Measurements from ENCODE around the gene TRUB2.
"Not testable (repeated sequence)": the region's sequence is repeated elsewhere in the genome, so short reads cannot be mapped to it uniquely, and the experiment has no call there.

The TRUB2 gene

DNA sequence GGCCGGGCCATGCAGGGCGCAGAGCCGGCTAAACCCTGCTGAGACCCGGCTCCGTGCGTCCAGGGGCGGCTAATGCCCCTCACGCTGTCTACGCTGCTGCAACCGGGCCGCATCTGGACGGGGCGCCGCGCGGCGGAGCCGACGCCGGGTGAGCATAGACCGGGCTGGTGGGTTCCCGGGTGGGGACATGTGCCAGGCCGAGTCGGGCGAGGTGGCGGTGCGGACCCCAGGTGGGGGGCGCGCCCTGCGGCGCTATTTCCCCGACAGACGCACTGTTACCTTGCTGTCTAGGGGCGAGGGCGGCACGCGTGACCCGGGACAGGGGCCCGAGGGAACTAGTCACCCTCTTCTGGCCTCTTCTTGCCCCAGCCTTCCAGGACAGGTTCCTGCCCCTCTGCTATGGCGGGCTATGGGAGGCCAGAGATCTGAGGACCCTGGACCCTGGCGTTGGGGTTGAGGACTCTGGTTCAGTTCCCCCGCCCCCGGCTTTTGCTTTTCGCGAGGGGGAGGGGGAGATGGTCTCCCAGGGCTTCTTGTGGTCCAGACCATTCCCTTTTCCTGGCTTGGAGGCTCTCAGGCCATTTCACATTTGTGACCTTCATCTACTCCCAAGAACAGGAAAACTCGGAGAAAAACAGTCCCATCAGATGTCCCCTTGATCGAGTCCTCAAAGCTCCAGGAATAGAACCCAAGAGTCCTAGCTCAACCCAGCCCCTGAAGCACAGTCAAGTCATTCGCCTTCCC, 18.6 kb upstream of the TRUB2 start:
- DNase-seq = no peak

DNA sequence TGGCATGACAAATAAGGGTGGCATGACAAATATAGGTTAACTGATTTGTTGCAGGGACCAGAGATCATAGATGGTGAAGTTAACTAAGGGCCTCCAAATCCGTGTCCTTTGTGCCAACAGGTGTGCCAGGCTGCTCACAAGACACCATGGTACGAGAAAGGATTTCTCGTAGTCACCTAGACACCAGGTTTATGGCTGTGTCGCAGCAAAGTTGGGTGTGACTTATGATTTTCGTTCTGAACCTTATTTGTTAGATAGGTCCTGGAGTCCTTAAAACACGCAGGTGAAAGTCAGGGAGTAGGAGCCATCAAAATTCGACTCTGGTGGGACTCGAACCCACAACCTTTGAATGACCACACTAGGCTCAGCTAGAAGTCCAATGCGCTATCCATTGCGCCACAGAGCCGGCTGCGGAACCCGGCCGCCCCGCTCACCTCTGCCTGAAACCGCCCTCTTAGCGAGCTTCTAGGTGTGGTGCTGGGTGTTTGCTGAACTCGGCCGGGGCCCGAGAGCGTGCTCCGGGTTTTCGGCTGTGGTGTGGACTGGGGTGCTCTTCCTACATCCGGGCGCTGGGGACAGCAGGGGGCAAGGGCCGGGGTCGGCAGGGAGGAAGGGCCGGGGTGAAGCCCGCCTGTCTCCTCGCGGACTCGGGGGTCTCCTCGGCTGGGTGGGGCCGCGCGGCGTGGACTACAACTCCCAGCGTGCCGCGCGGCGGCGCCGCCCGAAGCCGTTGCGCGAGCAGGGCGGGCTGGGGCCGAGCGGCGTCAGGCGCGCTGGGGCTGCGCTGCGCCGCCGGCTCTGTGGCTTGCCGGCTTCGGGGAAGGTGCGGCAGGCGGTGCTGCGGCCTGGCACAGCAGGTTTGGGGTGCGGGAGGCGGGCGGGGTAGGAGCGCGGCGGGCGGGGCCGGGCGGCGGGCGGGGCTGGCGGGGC, 17.8 kb upstream of the TRUB2 start, which contains the start of gene SLC27A4:
TSS of gene SLC27A4 (plus strand) at position 767 of the 930 bp plus-strand sequence. CDS start 2,606 bp downstream, outside the sequence.
- peak; percentile 76 for DNase-seq

DNA sequence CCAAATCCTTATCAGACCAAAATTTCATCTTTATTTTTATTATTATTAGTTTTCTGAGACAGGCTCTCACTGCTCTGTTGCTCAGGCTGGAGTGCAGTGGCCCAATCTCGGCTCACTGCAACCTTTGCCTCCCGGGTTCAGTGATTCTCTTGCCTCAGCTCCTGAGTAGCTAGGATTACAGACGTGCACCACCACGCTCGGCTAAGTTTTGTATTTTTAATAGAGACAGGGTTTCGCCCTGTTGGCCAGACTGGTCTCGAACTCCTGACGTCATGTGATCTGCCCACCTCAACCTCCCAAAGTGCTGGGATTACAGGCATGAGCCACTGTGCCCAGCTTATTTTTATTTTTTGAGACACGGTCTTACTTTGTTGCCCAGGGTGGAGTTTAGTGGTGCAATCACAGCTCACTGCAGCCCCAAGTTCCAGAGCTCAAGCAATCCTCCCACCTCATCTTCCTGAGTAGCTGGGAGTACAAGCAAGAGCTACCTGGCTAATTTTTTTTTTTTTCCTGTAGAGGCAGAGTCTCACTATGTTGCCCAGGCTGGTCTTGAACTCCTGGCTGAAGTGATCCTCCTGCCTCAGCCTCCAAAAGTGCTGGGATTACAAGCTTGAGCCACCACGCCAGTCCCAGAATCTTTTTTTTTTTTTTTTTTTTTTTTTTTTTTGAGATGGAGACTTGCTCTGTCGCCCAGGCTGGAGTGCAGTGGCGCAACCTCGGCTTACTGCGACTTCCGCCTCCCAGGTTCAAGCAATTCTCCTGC, 16.8 kb upstream of the TRUB2 start:
- DNase-seq = not testable (repeated sequence)

DNA sequence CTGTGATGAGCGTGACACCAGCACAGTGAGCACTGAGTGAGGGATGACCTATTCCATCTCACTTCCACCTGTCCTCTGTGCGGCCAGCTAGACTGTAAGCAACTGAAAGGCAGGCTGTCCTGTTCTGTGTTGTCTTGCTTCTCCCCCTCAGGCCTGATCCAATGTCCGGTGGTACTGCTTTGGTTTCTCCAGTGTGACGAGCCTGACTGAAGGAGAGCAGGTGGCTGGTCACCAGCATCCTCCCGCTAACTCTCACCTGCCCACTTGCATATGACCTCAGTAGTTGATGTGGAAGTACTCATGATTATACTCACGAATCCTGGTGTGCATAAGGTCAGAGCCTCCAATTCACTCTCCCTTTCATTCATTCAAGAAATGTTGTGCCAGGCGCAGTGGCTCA, 15.7 kb upstream of the TRUB2 start:
- DNase-seq = no peak

DNA sequence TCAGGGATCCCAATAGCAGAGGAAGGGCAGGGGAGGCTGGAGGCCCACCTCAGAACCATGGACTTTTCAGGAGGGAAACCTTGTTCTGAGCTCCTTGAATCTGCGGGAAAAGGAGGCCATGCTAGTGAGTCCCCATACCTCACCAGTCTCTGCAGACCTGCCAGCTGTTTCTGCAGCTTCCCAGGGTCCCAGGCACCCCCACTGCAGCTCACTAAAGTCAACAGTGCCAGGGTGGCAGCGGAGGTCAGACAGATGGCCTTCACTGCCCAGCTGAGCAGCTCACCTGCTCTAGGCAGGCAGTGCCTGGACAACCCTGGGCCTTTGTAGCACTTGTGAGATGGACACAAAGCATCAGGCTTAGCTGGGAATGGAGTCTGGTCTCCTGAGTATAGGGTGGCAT, 13.7 kb upstream of the TRUB2 start:
- no peak for DNase-seq

GRCh38 chr9:128335161-128335560, 12.9 kb upstream of the TRUB2 start:
- DNase-seq = no peak

- no peak for DNase-seq
Measured at GRCh38 chr9:128333451-128333869, 11.2 kb upstream of the TRUB2 start.

- DNase-seq = no peak
Measured at GRCh38 chr9:128325629-128326028, 3.4 kb upstream of the TRUB2 start.

- no peak for DNase-seq
Measured at GRCh38 chr9:128324401-128324800, 2.2 kb upstream of the TRUB2 start.

GRCh38 chr9:128323791-128324190, 1.5 kb upstream of the TRUB2 start:
- DNase-seq = no peak

- DNase-seq = no peak
Measured at GRCh38 chr9:128323212-128323730, 1.0 kb upstream of the TRUB2 start.

GRCh38 chr9:128321879-128322403, 306 bp downstream of the TRUB2 start:
- DNase-seq = no peak

- no peak for DNase-seq
Measured at GRCh38 chr9:128321343-128321742, 904 bp downstream of the TRUB2 start.

DNA sequence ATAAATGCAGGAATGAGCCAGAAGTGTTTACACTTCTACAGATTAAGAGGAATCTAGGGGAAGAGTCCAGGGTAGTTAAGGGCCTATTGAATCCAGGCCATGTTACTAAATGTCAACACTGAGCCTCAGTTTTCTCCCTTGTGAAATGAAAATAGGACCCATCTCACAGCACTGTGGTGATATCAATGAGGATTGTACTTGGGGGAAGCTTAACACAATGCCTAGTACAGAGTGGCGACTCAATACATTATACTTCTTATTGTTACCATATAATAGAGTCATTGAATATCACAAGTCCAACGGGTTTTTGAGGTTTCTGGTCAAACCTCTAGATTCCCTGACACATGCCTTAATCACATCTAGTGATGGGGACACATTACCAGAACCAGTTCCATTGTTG, 4.6 kb downstream of the TRUB2 start:
- DNase-seq = no peak

- no peak for DNase-seq
Measured at GRCh38 chr9:128316421-128316820, 5.8 kb downstream of the TRUB2 start.

- DNase-seq = no peak
Measured at GRCh38 chr9:128314697-128315096, 7.5 kb downstream of the TRUB2 start.

- no peak for DNase-seq
Measured at GRCh38 chr9:128310461-128310860, 11.8 kb downstream of the TRUB2 start.

DNA sequence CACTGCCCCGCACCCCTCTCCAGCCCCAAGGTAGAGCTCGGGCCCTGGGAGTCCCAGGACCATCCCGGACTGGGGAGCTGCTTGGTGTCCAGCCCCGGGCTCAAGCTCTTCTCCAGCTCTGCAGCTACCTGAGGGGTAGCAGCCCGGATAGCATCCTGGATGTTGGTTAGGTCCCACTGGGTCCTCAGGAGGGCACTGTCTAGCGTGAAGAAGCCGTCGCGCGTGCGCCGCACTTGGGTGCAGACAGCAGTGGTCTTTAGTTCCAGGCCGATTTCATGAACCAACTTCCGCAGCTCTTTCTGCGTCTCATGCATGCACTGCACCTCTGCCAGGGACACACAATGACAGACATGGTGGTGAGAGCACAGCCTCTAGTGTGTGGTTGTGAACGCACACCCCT, 12.7 kb downstream of the TRUB2 start:
- DNase-seq = no peak

DNA sequence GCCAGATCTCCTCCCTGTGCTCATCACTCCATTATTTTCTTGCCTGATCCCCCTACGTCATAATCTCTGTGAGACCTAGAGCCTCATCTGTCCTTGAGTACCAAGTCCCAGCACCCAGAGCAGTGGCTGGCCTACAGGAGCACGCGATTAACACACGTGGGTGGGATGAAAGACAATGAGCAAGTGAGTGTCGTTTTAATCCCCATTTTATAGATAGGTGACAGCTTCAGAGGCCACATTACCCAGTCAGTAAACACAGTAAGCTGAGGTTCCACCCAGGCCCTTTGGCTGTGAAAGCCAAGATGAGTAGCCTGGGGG, 17.3 kb downstream of the TRUB2 start:
- DNase-seq = no peak

DNA sequence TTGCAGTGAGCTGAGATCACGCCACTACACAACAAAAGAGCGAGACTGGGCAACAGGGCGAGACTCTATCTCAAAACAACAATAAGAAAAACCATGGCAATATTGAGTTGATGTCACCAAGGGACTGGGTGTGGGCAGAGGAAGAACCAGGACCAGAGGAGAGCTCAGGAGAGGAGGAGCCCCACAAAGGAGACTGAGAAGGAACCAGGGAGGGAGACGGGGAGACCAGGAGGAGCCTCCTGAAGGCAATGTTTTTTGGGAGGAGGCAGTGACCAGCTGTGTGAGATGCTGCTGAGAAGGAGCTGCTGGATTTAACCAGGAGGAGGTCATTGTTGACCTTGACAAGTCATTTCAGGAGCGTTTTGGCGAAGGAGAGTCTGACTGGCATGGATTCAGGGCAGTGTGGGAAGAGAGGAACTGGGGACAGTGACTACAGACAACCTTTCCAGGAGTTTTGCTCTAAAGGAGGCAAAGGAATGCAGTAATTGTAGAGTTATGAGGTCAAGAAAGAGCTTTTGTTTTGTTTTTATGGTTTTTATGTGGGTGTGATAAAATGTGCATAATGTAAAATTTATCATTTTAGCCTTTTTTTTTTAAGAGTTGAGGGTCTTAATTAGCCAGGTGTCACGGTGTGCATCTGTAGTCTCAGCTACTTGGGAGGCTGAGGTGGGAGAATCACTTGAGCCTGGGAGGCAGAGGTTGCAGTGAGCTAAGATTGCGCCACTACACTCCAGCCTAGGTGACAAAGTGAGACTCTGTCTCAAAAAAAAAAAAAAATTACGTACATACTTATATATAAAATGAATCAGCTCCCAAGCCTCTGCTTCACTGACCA, 17.9 kb downstream of the TRUB2 start:
- no peak for DNase-seq

DNA sequence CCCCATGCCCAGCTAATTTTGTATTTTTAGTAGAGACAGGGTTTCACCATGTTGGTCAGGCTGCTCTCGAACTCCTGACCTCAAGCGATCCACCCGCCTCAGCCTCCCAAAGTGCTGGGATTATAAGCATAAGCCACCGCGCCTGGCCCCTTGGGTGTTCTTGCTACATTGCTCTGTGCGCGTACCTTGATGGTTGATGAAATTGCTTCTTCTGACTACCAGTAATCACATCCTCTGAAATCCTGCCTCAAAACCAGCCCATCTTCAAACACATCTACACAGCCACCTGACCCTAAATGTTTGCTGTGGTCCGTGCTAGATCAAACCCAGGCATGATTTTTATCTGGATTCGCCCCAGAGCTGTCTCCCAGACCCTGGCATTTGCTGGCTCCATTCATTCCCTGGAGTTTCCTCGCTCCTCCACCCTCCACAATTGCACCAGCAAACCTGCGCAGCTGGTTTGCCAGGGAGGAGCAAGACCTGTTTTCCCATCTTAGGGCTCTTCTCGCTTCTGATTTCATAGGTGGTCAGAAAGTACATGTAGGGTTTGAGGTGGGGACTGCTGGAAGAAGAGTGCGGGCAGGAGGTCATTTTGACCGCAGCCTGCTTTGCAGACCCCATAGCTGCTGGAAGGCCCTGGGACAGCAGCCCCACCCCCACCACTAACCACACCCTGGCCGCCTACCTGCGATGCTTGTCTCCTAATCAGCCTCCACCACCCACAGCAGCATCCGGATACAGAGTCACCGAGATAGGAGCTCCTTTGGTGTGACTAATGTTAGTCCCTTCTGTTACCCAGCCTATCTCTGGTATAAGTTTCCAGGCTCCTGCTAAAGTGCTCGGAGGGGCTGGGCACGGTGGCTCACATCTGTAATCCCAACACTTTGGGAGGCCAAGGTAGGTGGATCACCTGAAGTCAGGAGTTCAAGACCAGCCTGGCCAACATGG, 23.4 kb downstream of the TRUB2 start:
- no peak for DNase-seq
